ENCODE measurements around the gene MRPL10. TPM values are rescaled to one million over a fixed set of nuclear protein-coding genes. Genes with fewer than 3 reads are reported as not detected.

Gene MRPL10
- total and polyA plus RNA-seq, 2 of the 8 experiments (the other 6 are each of a cell fraction or from before 2014, with no cell fraction given): 85.3 to 214 TPM

DNA sequence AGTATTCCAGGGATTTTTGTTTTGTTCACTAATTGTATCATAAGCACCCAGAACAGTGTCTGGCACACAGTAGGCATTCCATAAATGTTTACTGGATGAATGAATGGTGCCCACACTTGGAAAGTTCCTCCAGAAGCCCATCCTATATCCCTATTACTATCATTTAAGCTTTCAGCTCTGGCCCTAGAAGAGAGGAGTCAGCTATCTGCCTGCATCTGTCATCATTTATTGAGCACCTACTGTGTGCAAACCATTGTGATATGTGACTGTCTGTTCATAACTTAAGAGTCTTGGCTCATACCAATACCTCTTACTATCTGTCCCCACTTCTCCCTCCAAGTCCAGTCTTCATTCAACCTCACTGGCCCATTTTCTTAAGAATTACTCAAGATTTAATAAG, 39.7 kb upstream of the MRPL10 start:
- H3K9ac ChIP-seq (replicated peaks in 1 of 4; ENCODE audit: extremely low read depth in 1 of 4, low read depth in 3 of 4, low read length in 3 of 4): no peak overlapping the region
- FAIRE-seq (no peak), DNase-seq (ENCODE audit: low read depth in 1 of 2, low spot score in 2 of 2) (no peak)
- H3K27me3 ChIP-seq (replicated peaks in 1 of 4; ENCODE audit: control insufficient read depth in 3 of 4, extremely low read depth in 1 of 4, insufficient read depth in 3 of 4, low read length in 3 of 4): peaks cover 3 to 25% (median 17%) of the 10 kb centered on the region in 4 experiments; a peak in 5 of 7 replicates
- H3K18ac ChIP-seq (ENCODE audit: extremely low read depth, low read length): no peak overlapping the region
- POLR2A ChIA-PET (ENCODE audit: partially characterized antibody): interaction anchor here (0.6 to 1.8 kb wide), 3 partner anchors 15 to 750 kb away, joined by 3 to 5 read pairs (median 4); no protein-coding TSS in a partner anchor
- H4K8ac ChIP-seq (ENCODE audit: extremely low read depth, insufficient read depth, low read length): no peak overlapping the region
- CTCF ChIA-PET (ENCODE audit: partially characterized antibody): interaction anchor here (1.3 to 10.7 kb wide), 4 partner anchors 13 to 79 kb away, joined by 4 to 257 read pairs (median 16); partner anchors contain the start of genes SCRN2 and SP6
- no peak for TF ChIP-seq FOSL1 (IDR thresholded peaks at IDR 0.05; ENCODE audit: insufficient read depth, low read depth, low read length)
- no peak for TF ChIP-seq HDAC2 (IDR thresholded peaks at IDR 0.05; ENCODE audit: borderline replicate concordance in 1 of 2, low read depth in 2 of 2, low read length in 2 of 2)
- TF ChIP-seq SRF (IDR thresholded peaks at IDR 0.05; ENCODE audit: low read depth, low read length): no peak
- TF ChIP-seq JUND (IDR thresholded peaks at IDR 0.05; ENCODE audit: low read length): no peak
- no peak for TF ChIP-seq NANOG (IDR thresholded peaks at IDR 0.05; ENCODE audit: insufficient read depth, low read depth, low read length, poor library complexity, severe bottlenecking)
- no peak for TF ChIP-seq RFX5 (IDR thresholded peaks at IDR 0.05; ENCODE audit: borderline replicate concordance, low read depth, low read length)
- TF ChIP-seq SP2 (IDR thresholded peaks at IDR 0.05; ENCODE audit: low read length): no peak
- TF ChIP-seq SIRT6 (IDR thresholded peaks at IDR 0.05; ENCODE audit: low read length): no peak
- TF ChIP-seq, protein P1, sequence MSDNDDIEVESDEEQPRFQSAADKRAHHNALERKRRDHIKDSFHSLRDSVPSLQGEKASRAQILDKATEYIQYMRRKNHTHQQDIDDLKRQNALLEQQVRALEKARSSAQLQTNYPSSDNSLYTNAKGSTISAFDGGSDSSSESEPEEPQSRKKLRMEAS (IDR thresholded peaks at IDR 0.05): no peak
- no peak overlapping the region for H3K14ac ChIP-seq (ENCODE audit: insufficient read length)
- peaks cover 21 to 44% (median 29%) of the 10 kb centered on the region in 4 experiments for H3K4me1 ChIP-seq (replicated peaks in 1 of 4; ENCODE audit: control insufficient read depth in 3 of 4, insufficient read depth in 4 of 4, low read length in 3 of 4)
- no peak overlapping the region for H2BK15ac ChIP-seq (ENCODE audit: low read length)
- no peak overlapping the region for H3K4me2 ChIP-seq (ENCODE audit: insufficient read depth in 1 of 2, low read depth in 2 of 2, low read length in 2 of 2)
- no peak overlapping the region for H2BK20ac ChIP-seq (ENCODE audit: low read length)
- H4K91ac ChIP-seq (replicated peaks; ENCODE audit: insufficient read length, low read length): no peak overlapping the region
- H3K4me3 ChIP-seq (ENCODE audit: extremely low read depth in 1 of 4, insufficient read depth in 2 of 4, low read depth in 3 of 4, low read length in 4 of 4): no peak overlapping the region
- peaks cover 4% of the 10 kb centered on the region; the same call in 1 of the 2 replicates for H3K23me2 ChIP-seq (ENCODE audit: low read depth, low read length)
- H3K79me1 ChIP-seq (ENCODE audit: low read depth, low read length): no peaks in the 10 kb centered on the region
- no peak overlapping the region for H2AFZ ChIP-seq (ENCODE audit: low read length)
- no peak overlapping the region for H2AK5ac ChIP-seq (ENCODE audit: low read depth, low read length)
- H3K23ac ChIP-seq (ENCODE audit: insufficient read length): no peak overlapping the region
- H2BK12ac ChIP-seq (ENCODE audit: low read depth, low read length): no peak overlapping the region
- H3K9me3 ChIP-seq (ENCODE audit: insufficient read depth in 2 of 2, low read depth in 1 of 2, low read length in 1 of 2): no peaks in the 10 kb centered on the region
- no peaks in the 10 kb centered on the region for H3K79me2 ChIP-seq (ENCODE audit: control insufficient read depth in 1 of 2, insufficient read depth in 2 of 2, low read length in 2 of 2)
- no peaks in the 10 kb centered on the region for H3K36me3 ChIP-seq (ENCODE audit: control insufficient read depth in 2 of 4, insufficient read depth in 4 of 4, low read length in 3 of 4)
- H2BK120ac ChIP-seq (replicated peaks; ENCODE audit: low read depth, low read length): no peak overlapping the region
- no peak overlapping the region for H3K4ac ChIP-seq (replicated peaks; ENCODE audit: insufficient read length, low read depth, low read length)
- no peak overlapping the region for H4K5ac ChIP-seq (ENCODE audit: insufficient read length, low read depth, low read length)
- H4K20me1 ChIP-seq (replicated peaks in 1 of 2; ENCODE audit: control insufficient read depth in 1 of 2, insufficient read depth in 2 of 2, low read length in 2 of 2): no peaks in the 10 kb centered on the region
- no peak overlapping the region for H2BK5ac ChIP-seq (ENCODE audit: low read depth, low read length)
- no peak overlapping the region for H3K27ac ChIP-seq (ENCODE audit: low read depth, low read length)
- no peak overlapping the region for H3K56ac ChIP-seq (replicated peaks; ENCODE audit: insufficient read length, low read depth, low read length)

Data from H1 (cell line).